Activated CD8-positive, alpha-beta memory T cell treated with anti-CD3 and anti-CD28 coated beads for 4 hours (primary cell): ENCODE data around the gene LZTR1.

Experiments
- DNase-seq, 2 donors: peaks; one replicate each; pipeline ENCODE4 v3.0.0-alpha.2; 2020; ENCODE audit warnings: low read depth in 2 of 2

Gene LZTR1

GRCh38 chr22:20980938-20981722, 967 bp upstream of the LZTR1 start:
- no peak for DNase-seq

- no peak for DNase-seq
Observed at GRCh38 chr22:20982563-20982882, 426 bp downstream of the LZTR1 start.

GRCh38 chr22:20983081-20983771, 1.1 kb downstream of the LZTR1 start:
- DNase-seq, result no peak

GRCh38 chr22:20985720-20986119, 3.6 kb downstream of the LZTR1 start:
- DNase-seq, result no peak

GRCh38 chr22:20986365-20986764, 4.3 kb downstream of the LZTR1 start:
- DNase-seq, result no peak

- no peak for DNase-seq
Observed at GRCh38 chr22:20987375-20987774, 5.3 kb downstream of the LZTR1 start.

GRCh38 chr22:20988573-20989322, 6.7 kb downstream of the LZTR1 start:
- DNase-seq, result no peak

- DNase-seq, result no peak
Observed at GRCh38 chr22:20989323-20990138, 7.4 kb downstream of the LZTR1 start.

GRCh38 chr22:20990184-20991180, 8.4 kb downstream of the LZTR1 start:
- DNase-seq, result no peak

GRCh38 chr22:20991252-20992055, 9.4 kb downstream of the LZTR1 start:
- DNase-seq, result no peak

GRCh38 chr22:20992056-20992442, 10.0 kb downstream of the LZTR1 start:
- no peak for DNase-seq

GRCh38 chr22:20992456-20993303, 10.6 kb downstream of the LZTR1 start:
- no peak for DNase-seq

GRCh38 chr22:20993304-20994127, 11.4 kb downstream of the LZTR1 start:
- no peak for DNase-seq

GRCh38 chr22:20994128-20994901, 12.2 kb downstream of the LZTR1 start:
- no peak for DNase-seq

GRCh38 chr22:20994902-20995241, 12.8 kb downstream of the LZTR1 start:
- no peak for DNase-seq

- DNase-seq, result no peak
Observed at GRCh38 chr22:20995329-20996030, 13.4 kb downstream of the LZTR1 start.

- DNase-seq, result no peak
Observed at GRCh38 chr22:20996031-20996410, 13.9 kb downstream of the LZTR1 start.
